Occipital lobe (tissue), 2 donors: Measurements from ENCODE around the gene LYRM4. TPM values are rescaled to one million over a fixed set of nuclear protein-coding genes. Genes with fewer than 3 reads are reported as not detected.
A peak's percentile ranks its signal among the peaks of the same experiment; 100 is the strongest.

Source experiments
- DNase-seq: peaks from one replicate; lab custom pipeline; 2025; lab: John Stamatoyannopoulos, UW
- total RNA-seq: library from RNA; depleted of rRNA; stranded (reverse); fragments of >200 nt; gene quantifications from one replicate; pipeline ENCODE4 v1.2.3, GENCODE V29; 2014

Gene LYRM4
- 16.2 TPM for total RNA-seq

GRCh38 chr6:5260661-5261544, at the start of gene LYRM4, which contains the start of gene FARS2:
Gene LYRM4, minus strand, starts transcription at chr6:5260950. Its CDS starts 217 bp downstream, at chr6:5260733.
Gene FARS2, plus strand, starts transcription at chr6:5261513.
- DNase-seq, result peak; percentile 94

GRCh38 chr6:5308066-5308465, 47.3 kb upstream of the LYRM4 start:
- no peak for DNase-seq

GRCh38 chr6:5307058-5307457, 46.3 kb upstream of the LYRM4 start:
- no peak for DNase-seq

GRCh38 chr6:5305968-5306626, 45.3 kb upstream of the LYRM4 start:
- no peak for DNase-seq

DNA sequence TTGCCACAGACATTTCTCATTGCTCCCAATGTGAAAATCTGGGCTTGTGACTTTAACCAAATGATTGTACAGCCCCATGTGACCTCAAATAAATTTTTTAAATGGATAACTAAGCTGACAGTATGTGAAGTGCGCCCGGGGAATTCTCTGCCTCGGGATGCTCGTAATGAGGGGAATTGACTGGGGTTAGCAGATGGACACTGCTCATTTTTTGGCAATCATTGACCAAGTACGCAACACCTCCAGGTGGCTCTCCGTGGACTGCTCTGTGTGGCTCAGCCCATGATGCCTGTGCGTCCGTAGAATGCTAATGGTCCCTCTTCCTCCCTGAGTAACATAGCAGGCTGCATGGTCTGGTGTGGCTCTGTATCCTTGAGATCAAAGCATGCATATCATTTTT, 42.9 kb upstream of the LYRM4 start:
- no peak for DNase-seq

DNA sequence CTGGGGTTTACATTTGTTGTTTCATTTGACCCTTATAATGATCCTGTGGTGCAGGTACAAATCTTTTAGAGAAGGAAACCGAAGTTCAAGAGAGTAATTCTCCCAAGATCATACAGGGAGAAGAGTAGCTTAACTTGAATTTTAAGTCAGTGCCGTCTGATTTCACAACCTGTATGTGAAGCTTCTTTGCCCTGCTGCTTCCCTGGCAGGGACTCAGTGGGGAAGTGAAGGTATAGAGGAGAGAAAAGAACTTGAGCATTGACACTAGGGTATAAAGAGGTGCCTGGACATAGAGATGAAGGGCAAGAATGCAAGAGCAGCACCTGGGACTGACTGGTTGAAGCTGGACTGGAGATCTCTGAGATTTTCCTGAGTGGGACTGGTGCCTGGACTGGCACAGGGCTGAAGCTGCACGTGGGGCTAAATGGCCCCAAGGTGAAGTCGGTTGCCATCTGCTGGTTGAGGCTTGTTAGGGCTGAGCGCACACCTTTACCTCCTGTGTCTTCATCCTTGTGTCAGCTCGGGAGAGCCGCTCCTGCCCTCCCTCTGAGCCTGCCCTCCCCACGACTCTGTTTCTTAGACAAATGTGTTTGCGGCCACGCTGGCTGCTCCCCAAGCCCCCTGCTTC, 42.4 kb upstream of the LYRM4 start:
- DNase-seq, result no peak

GRCh38 chr6:5302220-5302946, 41.6 kb upstream of the LYRM4 start:
- DNase-seq, result no peak

- DNase-seq, result no peak
Observed at GRCh38 chr6:5300206-5300764, 39.5 kb upstream of the LYRM4 start.

DNA sequence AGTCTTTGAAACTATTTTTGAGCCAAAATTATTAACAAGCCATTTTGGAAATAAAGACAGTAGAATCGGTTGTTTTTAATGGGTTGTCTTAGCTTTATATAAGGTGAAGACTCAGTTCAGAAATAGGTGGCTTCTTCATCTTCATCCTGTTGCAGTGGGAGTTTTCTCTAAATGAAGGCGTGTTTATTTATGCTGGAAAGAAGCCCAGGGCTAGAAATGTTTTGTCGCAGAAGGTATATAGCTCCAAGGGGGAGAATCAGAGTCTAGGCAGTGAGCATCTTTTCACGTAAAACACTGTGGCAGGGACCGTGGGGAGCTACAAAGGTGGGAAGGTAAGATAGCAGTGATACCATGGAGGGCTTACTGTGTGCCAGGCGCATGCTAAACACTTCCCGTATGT, 34.9 kb upstream of the LYRM4 start:
- no peak for DNase-seq

DNA sequence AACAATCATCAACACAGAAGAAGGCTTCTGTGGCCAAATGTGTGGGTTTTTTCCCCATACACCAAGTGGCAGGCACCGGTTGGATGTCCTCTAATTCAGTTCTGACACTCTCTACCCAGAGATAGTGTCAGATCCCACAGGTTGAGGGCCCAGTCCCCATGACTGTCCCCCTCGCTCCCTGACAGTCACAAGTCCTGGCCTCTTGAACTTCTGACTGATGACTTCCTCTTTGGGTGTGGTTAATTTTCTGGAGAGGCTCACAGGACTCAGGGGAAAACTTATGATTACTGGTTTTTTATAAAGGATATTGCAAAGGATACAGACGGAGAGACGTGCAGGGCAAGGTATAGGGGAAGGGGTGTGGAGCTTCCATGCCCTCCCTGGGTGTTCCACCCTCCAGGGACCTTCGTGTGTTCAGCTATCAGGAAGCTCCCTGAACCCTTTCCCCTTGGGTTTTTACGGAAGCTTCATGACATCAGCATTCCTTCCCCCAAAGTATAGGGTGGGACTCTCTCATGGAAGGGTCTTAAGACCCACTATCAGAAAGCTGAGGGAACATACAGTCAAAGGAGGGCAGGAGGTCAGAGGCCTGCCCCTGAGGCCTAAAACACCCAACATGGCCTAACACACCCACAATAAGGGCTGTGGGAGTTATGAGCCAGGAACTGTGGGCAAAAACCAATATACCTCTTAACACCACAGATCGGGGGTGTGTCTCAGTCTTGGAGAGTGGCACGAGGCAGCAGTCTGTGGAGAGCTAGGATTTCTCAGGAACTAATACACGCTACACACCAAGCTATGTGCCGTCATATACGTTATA, 33.9 kb upstream of the LYRM4 start:
- DNase-seq, result no peak

DNA sequence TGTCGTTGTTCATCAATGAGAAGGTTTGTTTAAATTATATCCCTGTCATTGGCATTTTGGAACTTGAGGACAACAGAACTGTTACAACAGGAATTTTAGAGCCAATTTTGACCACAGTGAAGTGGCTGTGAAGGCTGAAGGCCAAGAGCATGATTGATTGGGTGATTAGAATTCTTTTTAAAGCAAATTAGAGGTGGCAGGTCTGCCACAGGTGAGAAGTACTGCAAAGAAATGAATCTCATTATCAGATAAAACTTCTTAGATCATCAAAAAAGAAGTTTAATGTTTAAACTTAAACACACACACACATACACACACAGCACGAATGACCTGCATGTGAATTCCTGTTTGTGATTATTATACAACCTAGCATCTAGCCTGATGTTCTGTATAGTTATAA, 32.9 kb upstream of the LYRM4 start:
- no peak for DNase-seq

DNA sequence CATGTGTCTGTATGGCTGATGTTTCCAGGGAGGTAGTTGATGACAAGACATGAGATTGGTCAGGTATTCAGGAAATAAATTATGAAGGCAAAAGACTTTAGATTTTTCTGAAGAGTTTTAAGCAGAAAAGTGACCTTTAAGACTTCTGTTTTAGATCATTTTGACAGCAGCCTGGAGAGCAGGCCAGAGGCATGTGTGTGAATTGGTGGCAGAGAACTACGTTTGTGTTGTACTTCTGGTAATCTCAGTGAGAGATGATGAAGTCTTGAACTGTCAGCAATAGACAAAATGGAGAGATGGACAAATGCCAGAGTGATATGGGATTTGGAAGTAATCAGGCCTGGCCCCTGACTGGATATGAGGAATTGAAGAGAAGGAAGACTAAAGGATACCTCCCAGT, 31.4 kb upstream of the LYRM4 start:
- no peak for DNase-seq

GRCh38 chr6:5290500-5290899, 29.8 kb upstream of the LYRM4 start:
- no peak for DNase-seq

GRCh38 chr6:5290097-5290496, 29.3 kb upstream of the LYRM4 start:
- DNase-seq, result no peak

DNA sequence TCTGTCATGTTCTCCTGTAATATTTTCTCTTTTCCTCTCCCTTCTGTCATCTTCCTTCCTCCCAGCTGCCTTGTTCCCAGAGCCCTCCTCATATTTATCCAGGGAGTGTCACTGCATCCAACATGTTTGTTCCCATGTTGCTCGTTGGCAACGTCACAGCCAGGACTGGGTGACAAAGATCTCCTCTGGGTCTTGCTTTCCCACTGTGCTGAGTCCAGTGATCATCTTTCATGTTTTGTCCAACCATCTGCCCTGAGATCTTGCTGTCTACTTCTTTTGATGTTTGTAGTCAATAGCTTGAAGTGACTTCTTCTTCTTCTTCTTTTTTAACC, 27.2 kb upstream of the LYRM4 start:
- DNase-seq, result no peak

- DNase-seq, result no peak
Observed at GRCh38 chr6:5287205-5287965, 26.6 kb upstream of the LYRM4 start.

- no peak for DNase-seq
Observed at GRCh38 chr6:5286780-5287179, 26.0 kb upstream of the LYRM4 start.

- no peak for DNase-seq
Observed at GRCh38 chr6:5285526-5285925, 24.8 kb upstream of the LYRM4 start.

- no peak for DNase-seq
Observed at GRCh38 chr6:5285081-5285480, 24.3 kb upstream of the LYRM4 start.

GRCh38 chr6:5282191-5282623, 21.5 kb upstream of the LYRM4 start:
- no peak for DNase-seq
